ENCODE results near the gene KCNQ2.

The KCNQ2 gene

GRCh38 chr20:63360850-63361518 lies 111.5 kb downstream of the KCNQ2 start, which contains the start of gene CHRNA4:
TSS of gene CHRNA4 (minus strand) at chr20:63361349. CDS start at chr20:63361165, 184 bp downstream.
- no peak for TF ChIP-seq EZH2 (IDR thresholded peaks at IDR 0.05; ENCODE audit: borderline replicate concordance, low read length)
- no peak for TF ChIP-seq CTCF (IDR thresholded peaks at IDR 0.05; ENCODE audit: low read length)
- Histone ChIP-seq H3K9ac (ENCODE audit: low read length) (no peak within 1 kb of the TSS), H3K9me2 (ENCODE audit: low read depth, low read length) (no peaks in the 10 kb centered on the region), H3K4me1 (ENCODE audit: insufficient read depth, low read length, severe bottlenecking) (no peaks in the 10 kb centered on the region), H4K20me1 (ENCODE audit: insufficient read depth, low read length) (no peaks in the 10 kb centered on the region), H3K27ac (ENCODE audit: low read depth, low read length, poor library complexity, severe bottlenecking) (no peak within 1 kb of the TSS), H3K27me3 (ENCODE audit: insufficient read depth, low read length) (0 out of 2 replicates have a peak, but pooled peaks cover 3% of the 10 kb centered on the region), H3K4me3 (ENCODE audit: low read depth, low read length, poor library complexity, severe bottlenecking) (no peak within 1 kb of the TSS), H3K4me2 (ENCODE audit: low read length) (no peak within 1 kb of the TSS), H2AFZ (ENCODE audit: low read length) (no peak within 1 kb of the TSS), H3K36me3 (ENCODE audit: insufficient read depth, low read length) (no peaks in the 10 kb centered on the region), H3K79me2 (ENCODE audit: insufficient read depth, low read length) (no peaks in the 10 kb centered on the region), H3F3A (ENCODE audit: insufficient read depth, low read length) (no peaks in the 10 kb centered on the region), H3K9me3 (ENCODE audit: low read length) (no peaks in the 10 kb centered on the region)

GRCh38 chr20:63359937-63360849 lies 112.3 kb downstream of the KCNQ2 start:
- no peak overlapping the region for H3K27ac ChIP-seq (ENCODE audit: low read depth, low read length, poor library complexity, severe bottlenecking)
- no peaks in the 10 kb centered on the region for H3K79me2 ChIP-seq (ENCODE audit: insufficient read depth, low read length)
- H3K9ac ChIP-seq (ENCODE audit: low read length) = no peak overlapping the region
- TF ChIP-seq CTCF (IDR thresholded peaks at IDR 0.05; ENCODE audit: low read length) = no peak
- TF ChIP-seq EZH2 (IDR thresholded peaks at IDR 0.05; ENCODE audit: borderline replicate concordance, low read length) = no peak
- H2AFZ ChIP-seq (ENCODE audit: low read length) = no peak overlapping the region
- H3K4me1 ChIP-seq (ENCODE audit: insufficient read depth, low read length, severe bottlenecking) = no peaks in the 10 kb centered on the region
- H3F3A ChIP-seq (ENCODE audit: insufficient read depth, low read length) = no peaks in the 10 kb centered on the region
- H4K20me1 ChIP-seq (ENCODE audit: insufficient read depth, low read length) = no peaks in the 10 kb centered on the region
- no peaks in the 10 kb centered on the region for H3K9me3 ChIP-seq (ENCODE audit: low read length)
- H3K36me3 ChIP-seq (ENCODE audit: insufficient read depth, low read length) = no peaks in the 10 kb centered on the region
- no peak overlapping the region for H3K4me3 ChIP-seq (ENCODE audit: low read depth, low read length, poor library complexity, severe bottlenecking)
- 0 out of 2 replicates have a peak, but pooled peaks cover 3% of the 10 kb centered on the region for H3K27me3 ChIP-seq (ENCODE audit: insufficient read depth, low read length)
- no peak overlapping the region for H3K4me2 ChIP-seq (ENCODE audit: low read length)
- H3K9me2 ChIP-seq (ENCODE audit: low read depth, low read length) = no peaks in the 10 kb centered on the region

GRCh38 chr20:63359164-63359934 lies 113.1 kb downstream of the KCNQ2 start:
- Histone ChIP-seq H2AFZ (ENCODE audit: low read length) (no peak overlapping the region), H3K79me2 (ENCODE audit: insufficient read depth, low read length) (no peaks in the 10 kb centered on the region), H3K9me3 (ENCODE audit: low read length) (no peaks in the 10 kb centered on the region), H3K4me3 (ENCODE audit: low read depth, low read length, poor library complexity, severe bottlenecking) (no peak overlapping the region), H3K27ac (ENCODE audit: low read depth, low read length, poor library complexity, severe bottlenecking) (no peak overlapping the region), H3K36me3 (ENCODE audit: insufficient read depth, low read length) (no peaks in the 10 kb centered on the region), H3K9ac (ENCODE audit: low read length) (no peak overlapping the region), H3K9me2 (ENCODE audit: low read depth, low read length) (no peaks in the 10 kb centered on the region), H3K4me1 (ENCODE audit: insufficient read depth, low read length, severe bottlenecking) (no peaks in the 10 kb centered on the region), H4K20me1 (ENCODE audit: insufficient read depth, low read length) (no peaks in the 10 kb centered on the region), H3F3A (ENCODE audit: insufficient read depth, low read length) (no peaks in the 10 kb centered on the region), H3K4me2 (ENCODE audit: low read length) (no peak overlapping the region), H3K27me3 (ENCODE audit: insufficient read depth, low read length) (0 out of 2 replicates have a peak, but pooled peaks cover 3% of the 10 kb centered on the region)
- no peak for TF ChIP-seq CTCF (IDR thresholded peaks at IDR 0.05; ENCODE audit: low read length)
- no peak for TF ChIP-seq EZH2 (IDR thresholded peaks at IDR 0.05; ENCODE audit: borderline replicate concordance, low read length)
